ENCODE results near the gene PLXNB3. TPM values are rescaled to one million over a fixed set of nuclear protein-coding genes. Genes with fewer than 3 reads are reported as not detected.

PLXNB3 gene
- total and polyA plus RNA-seq, 2 donors (not counting 1 experiment from before 2014, with no cell fraction given) = 0.25 TPM; not detected in 1

DNA sequence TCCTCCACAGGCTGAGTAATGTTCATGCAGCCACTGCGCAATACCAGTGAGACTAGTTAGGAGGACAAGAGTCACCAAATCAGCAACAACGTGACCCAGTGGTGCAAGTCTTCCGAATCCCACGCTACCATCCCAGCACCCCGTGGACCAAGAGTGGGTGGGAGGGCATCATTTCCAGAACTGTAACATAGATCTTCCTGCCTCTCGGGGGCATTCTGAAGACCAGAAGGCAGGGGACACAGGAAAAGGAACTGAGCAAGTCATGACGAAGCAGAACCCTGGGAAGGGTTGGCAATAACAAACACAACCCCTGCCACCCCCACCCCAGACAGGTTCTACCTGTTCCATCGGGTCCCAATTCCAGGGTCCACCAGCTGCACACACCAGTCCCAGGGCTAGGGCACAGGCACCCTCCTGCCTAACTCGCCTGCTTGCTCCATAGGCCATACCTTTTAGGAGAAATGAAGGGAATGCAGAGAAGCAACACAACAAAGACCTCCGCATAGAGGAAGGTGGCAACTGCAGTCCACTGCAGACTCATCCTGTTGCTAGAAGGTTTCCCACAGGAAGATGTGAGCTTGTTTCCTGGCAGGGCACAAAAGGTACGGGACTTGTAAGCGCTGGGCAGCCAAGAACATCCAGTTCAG lies 41.2 kb upstream of the PLXNB3 start:
- Mint-ChIP-seq H3K4me3 (peak overlapping the region; percentile 88), H3K4me1 (peaks cover 38% of the 10 kb centered on the region), H3K27ac (peak overlapping the region; percentile 92), H3K27me3 (no peaks in the 10 kb centered on the region), H3K9me3 (ENCODE audit: insufficient read depth) (no peaks in the 10 kb centered on the region)
- no peak for ATAC-seq (ENCODE audit: low read depth)
- TF ChIP-seq, protein P1, sequence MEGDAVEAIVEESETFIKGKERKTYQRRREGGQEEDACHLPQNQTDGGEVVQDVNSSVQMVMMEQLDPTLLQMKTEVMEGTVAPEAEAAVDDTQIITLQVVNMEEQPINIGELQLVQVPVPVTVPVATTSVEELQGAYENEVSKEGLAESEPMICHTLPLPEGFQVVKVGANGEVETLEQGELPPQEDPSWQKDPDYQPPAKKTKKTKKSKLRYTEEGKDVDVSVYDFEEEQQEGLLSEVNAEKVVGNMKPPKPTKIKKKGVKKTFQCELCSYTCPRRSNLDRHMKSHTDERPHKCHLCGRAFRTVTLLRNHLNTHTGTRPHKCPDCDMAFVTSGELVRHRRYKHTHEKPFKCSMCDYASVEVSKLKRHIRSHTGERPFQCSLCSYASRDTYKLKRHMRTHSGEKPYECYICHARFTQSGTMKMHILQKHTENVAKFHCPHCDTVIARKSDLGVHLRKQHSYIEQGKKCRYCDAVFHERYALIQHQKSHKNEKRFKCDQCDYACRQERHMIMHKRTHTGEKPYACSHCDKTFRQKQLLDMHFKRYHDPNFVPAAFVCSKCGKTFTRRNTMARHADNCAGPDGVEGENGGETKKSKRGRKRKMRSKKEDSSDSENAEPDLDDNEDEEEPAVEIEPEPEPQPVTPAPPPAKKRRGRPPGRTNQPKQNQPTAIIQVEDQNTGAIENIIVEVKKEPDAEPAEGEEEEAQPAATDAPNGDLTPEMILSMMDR (IDR thresholded peaks at IDR 0.05) = no peak
- TF ChIP-seq EZH2 (IDR thresholded peaks at IDR 0.05; ENCODE audit: borderline replicate concordance, insufficient read depth, low read depth, low read length, poor library complexity, severe bottlenecking) = no peak
- ChIA-PET CTCF (no interaction called here), POLR2A (no interaction called here)
- DNase-seq = no peak
- Histone ChIP-seq H3K4me2 (replicated peaks; ENCODE audit: low read depth, low read length, poor library complexity, severe bottlenecking) (peak overlapping the region; percentile 75), H3K27ac (ENCODE audit: low read length in 2 of 2) (peak overlapping the region; percentile 2 to 63), H3K79me2 (ENCODE audit: control insufficient read depth, insufficient read depth, low read length) (peaks cover 67% of the 10 kb centered on the region), H3K4me3 (ENCODE audit: control extremely low read depth in 1 of 5, extremely low read depth in 1 of 5, insufficient read depth in 1 of 5, low read depth in 2 of 5, low read length in 4 of 5) (peak overlapping the region; percentile 22 to 74 (median 60)), H3K27me3 (replicated peaks in 1 of 4; ENCODE audit: control extremely low read depth in 1 of 4, control insufficient read depth in 3 of 4, insufficient read depth in 4 of 4, low read length in 3 of 4) (no peaks in the 10 kb centered on the region), H3K36me3 (replicated peaks in 1 of 2; ENCODE audit: control extremely low read depth in 1 of 2, control insufficient read depth in 1 of 2, extremely low read depth in 1 of 2, insufficient read depth in 2 of 2, low read length in 1 of 2) (peaks cover 0 to 31% of the 10 kb centered on the region in 2 experiments), H2AFZ (ENCODE audit: insufficient read depth, low read depth, low read length, poor library complexity, severe bottlenecking) (peak overlapping the region; percentile 64), H4K20me1 (ENCODE audit: control insufficient read depth, insufficient read depth, low read length, poor library complexity, severe bottlenecking) (peaks cover 37% of the 10 kb centered on the region), H3K9me3 (ENCODE audit: control extremely low read depth in 1 of 3, control insufficient read depth in 2 of 3, insufficient read depth in 1 of 3, low read length in 2 of 3) (no peaks in the 10 kb centered on the region), H3K4me1 (ENCODE audit: control insufficient read depth in 2 of 2, insufficient read depth in 2 of 2, low read length in 2 of 2) (peaks cover 36% of the 10 kb centered on the region in 2 donors), H3K9ac (ENCODE audit: low read length) (peak overlapping the region; percentile 71)
- WGBS (ENCODE audit: insufficient coverage) = 0% methylated on average over 1 of the region's 12 CpGs
- intact Hi-C loops (cut with micrococcal nuclease) = no loop called here

All from B cell (primary cell).